Skin epidermis (tissue), 12 donors: ENCODE results near the gene TENT5A.
"Not testable (repeated sequence)": the region's sequence is repeated elsewhere in the genome, so short reads cannot be mapped to it uniquely, and the experiment has no call there.

Experiments used
- H3K27ac ChIP-seq, 21 experiments: fragments of 200-600 bp; sonication (generic) in 11 of 21; one replicate each; pipeline ENCODE4 v1.5.0; 2020; ENCODE audit warnings: mild to moderate bottlenecking in 3 of 21, inconsistent platforms in 2 of 21, moderate library complexity in 2 of 21
- H3K4me3 ChIP-seq, 7 experiments: fragments of 200-600 bp; sonication (generic) in 2 of 7; one replicate each; pipeline ENCODE4 v1.5.0; 2020; ENCODE audit warnings: inconsistent platforms in 2 of 7, mild to moderate bottlenecking in 2 of 7, moderate library complexity in 1 of 7

TENT5A gene

DNA sequence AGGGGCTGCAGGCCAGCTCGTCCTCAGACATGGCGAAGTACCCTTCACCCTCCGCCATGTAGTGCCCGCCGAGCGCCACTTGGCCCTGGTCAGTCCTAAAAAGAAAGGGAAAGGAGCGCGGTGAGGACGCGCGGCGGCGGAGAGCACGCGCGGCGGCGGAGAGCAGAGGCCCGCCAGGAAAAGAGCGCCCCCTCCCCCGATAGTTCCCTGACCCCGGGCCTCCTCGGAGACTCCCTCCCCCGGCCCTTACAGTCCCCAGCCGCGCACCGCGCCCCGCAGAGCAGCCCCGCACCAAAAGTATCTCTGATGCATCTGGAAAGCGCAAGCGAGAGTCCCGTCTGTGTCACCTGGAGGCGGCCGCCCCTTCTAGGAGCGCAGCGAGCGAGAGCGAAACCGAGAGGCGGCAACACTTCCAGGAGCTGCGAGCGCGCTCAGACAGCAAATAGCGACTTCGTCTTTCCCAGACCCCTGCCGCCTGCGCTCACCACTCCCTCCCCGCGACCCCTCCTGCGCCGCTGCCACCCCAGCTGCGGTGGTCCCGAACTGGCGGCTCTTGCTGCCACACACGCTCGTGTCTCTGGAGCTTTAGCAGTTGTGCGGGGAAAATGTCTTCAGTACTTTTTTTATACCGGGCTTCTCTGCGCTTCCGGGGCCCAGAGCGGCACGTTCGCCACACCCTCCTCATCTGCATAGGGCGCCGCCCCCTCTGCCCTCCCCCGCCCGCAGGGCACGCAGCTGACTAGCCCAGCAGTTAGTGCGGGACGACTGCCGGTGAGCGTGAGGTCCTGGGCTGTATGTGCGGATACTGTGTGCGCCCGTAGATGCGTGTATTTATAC lies at the start of gene TENT5A:
TENT5A (minus strand) TSS at position 598 of the 837 bp plus-strand sequence; CDS start at position 58, 540 bp downstream.
- Histone ChIP-seq H3K4me3 (peak within 1 kb of the TSS; percentile 62 to 87 (median 75)), H3K27ac (peak within 1 kb of the TSS; percentile 56 to 97 (median 89))

DNA sequence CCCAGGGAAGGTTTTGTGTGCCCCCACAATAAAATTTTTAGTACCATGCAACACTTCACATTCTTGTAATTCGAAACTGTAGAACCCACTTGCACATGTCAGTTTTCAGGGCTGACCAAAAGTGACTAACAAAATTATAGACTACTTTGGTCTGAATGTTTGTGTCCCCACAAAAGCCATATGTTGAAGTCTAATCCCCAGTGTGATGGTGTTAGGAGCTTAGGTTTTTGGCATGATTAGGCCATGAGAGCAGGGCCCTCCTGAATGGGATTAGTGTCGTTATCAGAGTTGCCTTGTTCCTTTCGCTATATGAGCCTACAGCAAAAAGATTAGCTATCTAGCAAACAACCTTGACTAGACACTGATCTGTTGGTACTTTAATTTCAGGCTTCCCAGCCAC lies 49.0 kb upstream of the TENT5A start:
- Histone ChIP-seq H3K27ac (no peak overlapping the region), H3K4me3 (no peak overlapping the region)

DNA sequence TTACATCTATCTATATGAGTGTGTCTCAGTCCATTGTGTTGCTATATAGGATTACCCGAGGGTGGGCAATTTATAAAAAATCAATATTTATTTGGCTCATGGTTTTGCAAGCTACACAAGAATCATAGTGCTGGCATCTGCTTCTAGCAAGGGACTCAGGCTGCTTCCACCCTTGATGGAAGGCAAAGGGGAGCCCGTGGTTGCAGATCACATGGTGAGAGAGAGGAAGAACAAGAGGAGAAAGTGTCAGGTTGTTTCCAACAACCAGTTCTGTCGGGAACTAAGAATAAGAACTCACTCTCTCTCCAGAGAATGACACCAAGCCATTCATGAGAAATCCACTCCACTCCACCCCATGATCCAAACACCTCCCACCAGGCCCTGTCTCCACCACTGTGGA lies 48.2 kb upstream of the TENT5A start:
- Histone ChIP-seq H3K4me3 (no peak overlapping the region), H3K27ac (no peak overlapping the region)

DNA sequence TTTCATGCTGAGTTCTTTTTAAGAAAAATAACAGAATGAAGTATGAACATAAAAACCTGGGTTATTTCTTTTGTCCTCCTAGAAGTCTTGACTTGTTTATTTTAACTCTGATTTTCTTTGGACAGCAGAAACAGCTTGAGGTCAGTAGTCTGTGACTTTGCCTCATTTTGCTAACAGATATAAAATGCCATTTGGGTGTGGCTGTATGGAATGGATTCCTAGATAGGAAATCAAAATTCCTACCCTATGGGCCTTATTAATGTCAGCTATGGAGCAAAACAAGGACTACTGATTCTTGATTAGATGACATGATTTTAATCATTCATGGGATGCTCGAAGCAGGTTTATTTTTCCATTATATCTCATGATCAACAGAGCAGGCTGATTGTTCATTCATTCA lies 46.8 kb upstream of the TENT5A start:
- H3K27ac ChIP-seq, result no peak overlapping the region
- H3K4me3 ChIP-seq, result no peak overlapping the region

DNA sequence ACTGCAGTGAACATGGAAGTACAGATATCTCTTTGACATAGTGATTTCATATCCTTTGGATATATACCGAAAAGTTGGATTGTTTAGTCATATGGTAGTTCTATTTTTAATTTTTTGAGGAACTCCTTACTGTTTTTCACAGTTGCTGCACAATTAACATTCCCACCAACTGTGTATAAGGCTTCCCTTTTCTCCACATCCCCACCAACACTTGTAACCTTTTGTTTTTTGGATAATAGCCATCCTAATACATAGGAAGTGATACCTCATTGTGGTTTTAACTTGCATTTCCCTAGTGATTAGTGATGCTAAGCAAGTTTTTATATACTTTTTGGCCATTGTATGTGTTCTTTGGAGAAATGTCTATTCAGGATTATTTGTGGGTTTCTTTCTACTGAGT lies 45.1 kb upstream of the TENT5A start:
- Histone ChIP-seq H3K27ac (no peak overlapping the region), H3K4me3 (no peak overlapping the region)

DNA sequence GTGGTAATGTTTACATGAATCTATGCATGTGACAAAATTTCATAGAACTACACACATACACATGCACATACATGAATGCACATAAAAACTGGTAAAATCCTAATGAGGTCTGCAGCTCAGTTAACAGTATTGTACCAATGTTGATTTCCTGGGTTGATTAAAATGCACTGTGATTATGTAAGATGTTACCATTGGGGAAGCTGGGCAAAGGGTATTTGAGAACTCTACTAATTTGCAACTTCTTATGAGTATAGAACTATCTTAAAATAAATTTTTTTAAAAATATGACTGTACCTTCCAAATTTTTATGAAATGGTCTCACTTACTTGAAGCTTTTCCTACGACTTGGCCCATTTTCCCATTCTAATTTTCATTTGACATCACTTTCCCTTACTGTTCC lies 43.4 kb upstream of the TENT5A start:
- H3K27ac ChIP-seq, result no peak overlapping the region
- no peak overlapping the region for H3K4me3 ChIP-seq

DNA sequence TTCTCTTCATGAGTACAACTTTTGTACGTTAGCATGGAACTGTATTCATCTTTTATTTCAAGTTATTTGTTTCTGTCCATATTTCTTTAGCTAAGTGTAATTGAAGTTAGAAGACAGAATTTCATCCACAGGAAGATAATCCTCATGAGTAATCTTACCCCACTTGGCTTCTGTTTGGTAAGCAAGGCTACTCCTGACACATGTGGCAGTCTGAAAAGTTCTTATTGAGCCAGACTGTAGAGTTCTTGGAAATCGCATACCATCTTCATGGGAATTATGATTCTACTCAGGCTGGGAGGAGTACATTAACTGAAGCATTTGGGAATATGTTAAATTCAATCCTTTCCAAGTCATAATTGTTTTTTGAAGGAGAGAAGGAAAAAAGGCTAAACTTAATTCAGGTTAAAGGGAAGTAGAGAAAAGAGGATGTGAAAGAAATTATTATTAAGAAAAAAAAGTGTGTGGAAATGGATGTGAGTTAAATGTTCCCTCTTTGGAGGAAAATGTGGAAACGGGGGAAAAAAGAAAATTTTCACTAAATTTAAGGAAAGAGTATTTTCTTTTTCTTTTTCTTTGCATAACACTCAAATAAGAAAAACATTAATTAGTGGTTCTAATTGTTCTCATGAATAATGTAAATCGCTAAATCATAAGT lies 41.5 kb upstream of the TENT5A start:
- Histone ChIP-seq H3K27ac (no peak overlapping the region), H3K4me3 (no peak overlapping the region)

DNA sequence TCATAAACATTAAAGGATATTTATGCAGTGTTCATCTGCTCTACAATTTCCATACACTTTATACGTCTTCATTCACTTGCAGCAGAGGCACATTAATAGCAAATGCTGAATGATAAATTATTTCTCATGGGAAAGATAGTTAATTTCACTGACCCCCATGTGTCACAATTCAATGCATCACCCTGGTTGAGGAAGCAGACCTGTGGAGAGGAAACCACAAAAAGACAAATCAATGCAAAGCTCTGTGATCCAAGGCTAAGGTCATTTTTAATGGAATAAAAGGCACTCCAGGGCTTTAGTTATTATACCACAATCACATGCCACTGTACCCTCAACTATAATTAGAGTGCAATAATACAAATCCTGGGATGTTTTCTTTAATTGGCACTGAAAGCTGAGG lies 40.3 kb upstream of the TENT5A start:
- H3K4me3 ChIP-seq, result no peak overlapping the region
- no peak overlapping the region for H3K27ac ChIP-seq

DNA sequence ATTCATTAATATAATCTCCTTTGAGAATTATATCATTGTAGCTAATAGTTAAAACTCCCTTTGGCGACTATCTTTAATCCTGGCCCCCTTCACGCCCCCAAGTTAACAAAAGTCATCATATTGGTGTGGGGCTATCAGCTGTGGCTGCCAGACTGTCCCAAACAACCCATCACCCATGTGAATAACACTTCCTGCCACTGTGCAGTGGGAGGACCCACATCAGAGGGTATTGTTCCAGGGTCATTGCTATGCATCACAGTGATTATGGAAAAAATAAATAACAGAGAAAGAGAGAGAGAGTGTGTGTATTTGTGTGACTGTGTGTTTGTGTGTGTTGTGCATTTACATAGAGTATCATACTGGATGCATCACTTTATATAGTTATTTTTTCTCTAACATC lies 39.3 kb upstream of the TENT5A start:
- H3K27ac ChIP-seq, result no peak overlapping the region
- no peak overlapping the region for H3K4me3 ChIP-seq

DNA sequence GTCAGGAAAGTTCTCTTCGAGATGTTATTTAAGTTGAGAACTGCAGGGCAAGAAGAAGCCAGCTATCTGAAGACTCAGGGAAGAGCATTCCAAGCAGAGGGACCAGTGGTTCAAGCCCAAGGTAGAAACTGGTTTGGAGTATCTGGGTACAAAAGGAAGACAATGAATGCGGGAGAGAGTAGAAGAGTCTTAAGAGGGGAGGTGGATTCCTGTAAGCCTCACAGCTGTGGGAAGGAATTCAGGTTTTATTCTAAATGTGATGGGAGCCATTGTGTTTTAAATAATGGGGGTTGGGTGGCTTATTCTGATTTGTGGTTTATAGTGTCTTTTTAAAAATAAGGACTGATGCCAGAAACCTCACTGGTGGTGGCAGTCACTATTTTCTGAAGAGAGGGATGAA lies 37.6 kb upstream of the TENT5A start:
- Histone ChIP-seq H3K27ac (no peak overlapping the region), H3K4me3 (no peak overlapping the region)

DNA sequence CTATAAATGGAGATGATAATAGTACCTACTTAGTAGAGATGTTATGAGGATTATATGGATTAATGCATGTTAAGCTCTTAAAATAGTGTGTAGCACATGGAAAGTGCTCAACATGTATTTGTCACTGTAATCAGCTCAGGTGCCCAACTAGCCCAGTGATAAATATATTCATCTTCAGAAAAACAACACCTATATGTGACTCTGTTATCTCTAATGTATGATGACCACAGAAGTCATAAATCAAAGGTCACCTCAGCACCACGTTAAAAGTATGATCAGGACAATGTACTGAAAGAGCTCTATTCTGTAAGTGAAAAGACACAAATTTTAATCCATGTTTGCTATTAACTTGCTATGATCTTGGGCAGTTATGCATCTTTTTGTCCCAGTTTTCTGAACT lies 36.8 kb upstream of the TENT5A start:
- H3K4me3 ChIP-seq, result no peak overlapping the region
- H3K27ac ChIP-seq, result no peak overlapping the region

DNA sequence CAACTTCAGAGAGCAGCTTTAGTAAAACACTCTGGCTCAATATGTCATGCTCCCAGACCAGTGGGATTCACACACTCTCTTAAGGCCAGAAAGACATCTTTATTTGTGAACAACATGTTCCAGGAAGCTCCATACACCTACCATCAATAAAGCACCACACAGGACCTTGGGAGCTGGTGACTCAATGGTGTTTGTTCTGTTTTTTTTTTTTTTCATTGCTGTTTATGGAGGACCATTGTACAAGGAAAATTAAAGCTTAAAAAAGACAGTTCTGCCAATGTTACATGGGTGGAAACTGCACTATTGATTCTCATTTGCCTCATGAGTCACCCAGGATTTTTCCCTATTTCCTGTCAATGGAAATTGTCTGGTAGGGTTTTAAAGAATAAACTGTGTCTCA lies 36.3 kb upstream of the TENT5A start:
- no peak overlapping the region for H3K27ac ChIP-seq
- no peak overlapping the region for H3K4me3 ChIP-seq

DNA sequence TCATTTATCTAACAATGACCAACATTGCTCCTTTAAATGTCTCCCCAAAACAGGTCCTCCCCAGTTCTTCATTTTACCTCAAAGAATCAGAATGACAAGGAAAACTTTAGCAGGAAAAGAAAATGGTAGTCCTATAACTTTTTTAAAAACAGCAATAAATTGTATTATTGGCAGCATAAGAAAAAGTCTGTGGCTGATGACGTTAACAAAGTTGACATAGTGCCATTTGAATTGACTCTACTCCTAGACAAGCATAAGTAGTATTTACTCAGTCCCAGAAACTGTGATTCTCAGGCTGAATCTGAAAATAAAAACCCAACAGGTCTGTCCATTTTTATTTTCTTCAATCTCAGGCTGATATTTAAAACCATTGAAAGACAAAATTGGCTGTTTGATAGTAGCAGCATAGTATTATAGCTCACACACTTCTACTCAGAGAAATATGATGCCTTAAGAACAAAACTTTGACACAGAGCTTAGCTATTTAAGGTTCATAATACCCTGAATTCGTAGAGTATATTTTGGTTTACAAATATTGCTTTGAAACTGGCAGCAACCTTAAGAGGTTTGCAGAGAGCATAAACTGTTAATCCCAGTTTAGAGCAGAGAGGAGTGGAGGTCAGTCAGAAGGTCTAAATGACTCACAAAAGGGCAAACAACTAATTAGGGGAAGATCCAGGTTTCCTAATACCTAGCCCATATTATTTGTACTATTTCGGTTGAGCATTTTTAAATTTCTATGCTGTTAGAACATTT lies 35.0 kb upstream of the TENT5A start:
- no peak overlapping the region for H3K27ac ChIP-seq

DNA sequence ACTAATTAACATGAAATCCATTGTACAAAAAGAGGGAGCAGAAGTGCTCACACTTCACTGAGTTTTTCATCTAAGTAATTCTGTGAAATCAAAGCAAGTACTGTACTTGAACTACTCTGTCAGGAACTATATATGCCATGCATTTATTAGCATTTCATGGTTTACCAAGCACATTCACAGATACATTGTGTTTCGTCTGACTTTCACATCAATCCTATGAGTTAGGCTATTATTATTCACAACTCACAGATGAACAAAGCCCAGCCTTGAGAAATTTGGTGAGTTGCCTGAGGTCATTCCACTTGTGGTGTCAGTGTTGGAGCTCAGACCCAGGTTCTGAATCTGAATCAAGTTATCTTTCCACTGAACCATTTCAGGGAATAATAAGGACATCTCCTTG lies 33.7 kb upstream of the TENT5A start:
- no peak overlapping the region for H3K4me3 ChIP-seq
- no peak overlapping the region for H3K27ac ChIP-seq

More for the DNA sequence above, 35.0 kb upstream of the TENT5A start:
- H3K4me3 ChIP-seq, result no peak overlapping the region

DNA sequence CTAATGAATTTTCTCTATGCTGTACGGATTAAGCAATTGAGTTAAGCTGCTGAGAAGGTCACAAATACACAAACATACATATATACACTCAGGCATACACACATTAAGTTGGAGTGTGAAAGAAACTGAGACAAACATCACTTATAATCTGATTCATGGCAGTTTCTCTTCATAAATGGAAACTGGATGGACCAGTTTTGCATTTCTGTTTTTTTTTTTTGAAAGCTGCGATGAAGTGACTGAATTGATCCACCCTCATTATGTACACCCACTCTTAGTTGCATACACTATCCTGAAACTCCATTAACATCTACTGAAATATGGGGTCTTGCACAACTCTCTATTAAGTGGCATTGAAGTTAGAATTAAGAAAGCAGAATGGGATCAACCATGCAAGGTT lies 32.9 kb upstream of the TENT5A start:
- Histone ChIP-seq H3K4me3 (no peak overlapping the region), H3K27ac (no peak overlapping the region)

DNA sequence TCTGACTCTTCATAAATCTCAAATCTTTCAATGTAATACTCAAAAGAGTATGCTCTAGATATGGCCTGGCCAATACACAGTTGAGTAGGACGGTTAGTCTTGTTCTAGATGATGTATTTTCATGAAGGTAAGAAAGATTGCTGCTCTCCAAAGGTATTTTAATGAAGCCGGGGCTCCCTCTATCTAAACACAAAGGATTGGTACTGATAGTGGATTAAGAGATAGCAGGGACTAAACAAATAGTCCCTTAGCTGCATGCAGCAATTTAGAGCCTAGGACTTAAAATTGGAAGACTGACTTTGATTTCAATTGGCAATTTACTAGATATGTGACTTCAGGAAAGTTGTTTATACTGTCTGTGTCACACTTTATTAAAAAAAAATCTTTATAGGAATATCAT lies 31.4 kb upstream of the TENT5A start:
- Histone ChIP-seq H3K4me3 (no peak overlapping the region), H3K27ac (no peak overlapping the region)

DNA sequence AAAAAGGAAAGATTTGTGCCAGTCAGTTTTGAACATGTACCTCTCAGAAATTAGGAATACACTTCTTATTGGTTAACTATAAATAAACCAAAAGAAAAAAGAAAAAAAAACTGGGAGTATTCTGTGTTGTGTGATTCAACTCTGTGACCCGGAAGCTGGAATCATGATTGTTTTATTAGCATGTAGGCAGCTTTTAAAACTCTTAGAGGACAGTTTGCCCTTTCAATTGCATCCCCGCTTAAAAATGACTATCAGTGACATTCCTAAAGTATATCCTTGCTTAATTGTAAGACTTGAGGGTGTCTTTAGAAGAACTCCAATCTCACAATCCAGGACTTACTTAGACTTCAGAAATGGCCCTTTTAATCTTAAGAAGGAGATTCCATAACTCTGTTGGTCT lies 29.1 kb upstream of the TENT5A start:
- no peak overlapping the region for H3K27ac ChIP-seq
- H3K4me3 ChIP-seq, result no peak overlapping the region

DNA sequence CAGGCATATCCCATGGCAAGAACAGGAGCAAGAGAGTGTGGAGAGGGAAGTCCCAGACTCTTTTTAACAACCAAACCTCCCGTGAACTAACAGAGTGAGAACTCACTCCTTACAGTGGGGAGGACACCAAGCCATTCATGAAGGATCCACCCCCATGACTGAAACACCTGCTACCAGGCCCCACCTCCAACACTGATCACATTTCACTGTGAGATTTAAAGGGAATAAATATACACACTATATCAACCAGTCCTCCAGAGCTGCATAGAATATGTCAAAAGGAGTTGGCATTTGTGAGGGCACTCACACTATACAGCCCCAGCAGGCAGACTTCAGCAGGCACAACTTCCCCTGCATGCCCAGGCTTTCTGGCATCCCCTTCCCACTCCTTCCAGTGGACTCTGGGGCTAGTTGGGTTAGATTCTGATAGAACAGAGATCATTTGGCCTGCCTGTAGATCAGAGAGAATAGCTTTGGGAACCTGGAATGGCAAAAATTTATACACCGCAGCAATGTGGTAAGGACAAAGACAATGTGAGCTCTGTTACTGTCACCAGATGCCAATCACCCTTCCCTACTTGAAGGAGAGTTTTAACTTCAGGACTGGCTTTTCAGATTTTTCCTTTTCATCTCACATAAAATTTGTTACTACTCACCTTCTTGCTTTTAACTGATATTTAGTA lies 25.2 kb upstream of the TENT5A start:
- no peak overlapping the region for H3K27ac ChIP-seq
- no peak overlapping the region for H3K4me3 ChIP-seq

DNA sequence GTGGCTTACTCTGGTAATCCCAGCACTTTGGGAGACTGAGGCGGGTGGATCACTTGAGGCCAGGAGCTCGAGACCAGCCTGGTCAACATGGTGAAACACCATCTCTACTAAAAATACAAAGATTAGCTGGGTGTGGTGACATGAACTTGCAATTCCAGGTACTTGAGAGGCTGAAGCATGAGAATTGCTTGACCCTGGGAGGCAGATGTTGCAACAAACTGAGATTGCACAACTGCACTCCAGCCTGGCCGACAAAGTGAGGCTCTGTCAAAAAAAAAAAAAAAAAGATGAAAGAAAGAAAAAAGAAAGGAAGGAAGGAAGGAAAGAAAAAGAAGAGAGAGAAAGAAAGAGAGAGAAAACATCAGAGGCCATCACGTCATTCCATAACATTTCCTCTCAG lies 23.7 kb upstream of the TENT5A start:
- H3K27ac ChIP-seq, H3K4me3 ChIP-seq: not testable (repeated sequence)

DNA sequence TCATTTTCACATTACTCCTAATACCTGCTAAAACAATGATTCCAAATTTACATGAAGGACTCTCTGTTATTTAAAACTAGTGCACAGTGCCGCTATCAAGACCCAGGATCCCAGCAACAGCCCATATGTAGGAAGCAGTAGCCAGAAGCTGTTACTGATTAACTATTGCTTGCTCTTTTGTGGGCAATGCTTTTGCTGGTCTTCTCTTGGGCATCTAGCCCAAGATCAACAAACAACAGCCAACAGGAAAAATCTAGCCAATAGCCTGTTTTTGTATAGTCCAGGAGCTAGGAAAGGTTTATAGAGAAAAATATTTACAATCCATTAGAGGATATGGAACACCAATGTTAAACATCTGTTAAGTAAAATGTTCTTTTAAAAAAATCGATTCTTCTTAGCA lies 22.1 kb upstream of the TENT5A start:
- H3K4me3 ChIP-seq, result no peak overlapping the region
- H3K27ac ChIP-seq, result no peak overlapping the region
